Islet of Langerhans (tissue), 1 donor: ENCODE results near the gene CLBA1.
A peak's percentile ranks its signal among the peaks of the same experiment; 100 is the strongest.

Source experiments
- FAIRE-seq: peaks from one replicate; lab custom pipeline; 2011; peaks lifted over from hg19 to GRCh38; lab: Jason Lieb, UNC

The CLBA1 gene

GRCh38 chr14:104968541-104969401 lies 16.8 kb upstream of the CLBA1 start:
- FAIRE-seq = no peak

- no peak for FAIRE-seq
Measured at GRCh38 chr14:104969741-104970230, 15.8 kb upstream of the CLBA1 start.

DNA sequence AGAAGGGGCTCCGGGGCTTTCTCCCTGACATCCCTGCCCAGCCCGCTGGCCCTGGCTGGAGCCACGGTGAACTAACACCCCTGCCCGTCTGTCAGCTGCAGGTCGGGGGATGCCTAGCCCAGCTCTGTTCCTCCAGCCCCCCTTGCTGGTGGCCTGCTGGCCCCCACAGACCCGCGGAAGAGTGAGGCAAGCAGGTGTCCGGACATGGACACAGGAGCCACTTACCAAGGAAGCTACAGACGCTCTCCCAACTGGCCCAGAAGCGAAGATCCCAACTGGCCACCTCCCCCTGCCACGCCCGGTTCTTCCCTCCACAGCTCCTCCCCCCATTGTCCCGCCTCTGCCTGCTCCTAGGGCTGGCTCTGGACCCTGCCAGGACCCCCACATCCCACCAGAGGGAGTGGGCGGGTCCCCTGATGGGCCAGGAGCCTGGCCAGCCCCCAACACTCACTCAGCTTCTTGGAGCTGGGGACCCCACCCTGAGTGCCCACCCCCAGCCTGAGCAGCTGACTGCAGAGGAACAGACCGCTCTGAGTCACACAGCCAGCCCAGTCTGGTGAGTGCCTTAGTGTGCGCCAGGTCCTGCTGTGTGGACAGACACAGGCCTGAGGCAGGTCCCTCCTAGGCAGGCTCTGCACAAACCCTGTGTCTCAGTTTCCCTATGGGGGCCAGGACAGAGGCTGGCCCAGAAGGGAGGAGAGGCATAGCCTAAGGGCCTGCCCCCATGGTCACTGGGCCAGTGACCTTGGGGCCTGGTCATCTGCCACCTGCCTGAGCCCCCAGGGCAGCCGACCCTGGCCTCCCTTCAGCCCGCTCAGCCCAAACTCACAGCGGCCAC lies 15.1 kb upstream of the CLBA1 start:
- no peak for FAIRE-seq

- FAIRE-seq = no peak
Measured at GRCh38 chr14:104971447-104972240, 13.9 kb upstream of the CLBA1 start.

- peak; percentile 21 for FAIRE-seq
Measured at GRCh38 chr14:104972301-104973134, 13.1 kb upstream of the CLBA1 start.

GRCh38 chr14:104973135-104973384 lies 12.5 kb upstream of the CLBA1 start:
- FAIRE-seq = no peak

GRCh38 chr14:104973385-104974145 lies 12.0 kb upstream of the CLBA1 start:
- FAIRE-seq = no peak

GRCh38 chr14:104974146-104974541 lies 11.4 kb upstream of the CLBA1 start:
- FAIRE-seq = no peak

- FAIRE-seq = no peak
Measured at GRCh38 chr14:104974665-104975390, 10.8 kb upstream of the CLBA1 start.

GRCh38 chr14:104975481-104976197 lies 9.9 kb upstream of the CLBA1 start:
- no peak for FAIRE-seq

- FAIRE-seq = no peak
Measured at GRCh38 chr14:104976198-104977007, 9.2 kb upstream of the CLBA1 start.

DNA sequence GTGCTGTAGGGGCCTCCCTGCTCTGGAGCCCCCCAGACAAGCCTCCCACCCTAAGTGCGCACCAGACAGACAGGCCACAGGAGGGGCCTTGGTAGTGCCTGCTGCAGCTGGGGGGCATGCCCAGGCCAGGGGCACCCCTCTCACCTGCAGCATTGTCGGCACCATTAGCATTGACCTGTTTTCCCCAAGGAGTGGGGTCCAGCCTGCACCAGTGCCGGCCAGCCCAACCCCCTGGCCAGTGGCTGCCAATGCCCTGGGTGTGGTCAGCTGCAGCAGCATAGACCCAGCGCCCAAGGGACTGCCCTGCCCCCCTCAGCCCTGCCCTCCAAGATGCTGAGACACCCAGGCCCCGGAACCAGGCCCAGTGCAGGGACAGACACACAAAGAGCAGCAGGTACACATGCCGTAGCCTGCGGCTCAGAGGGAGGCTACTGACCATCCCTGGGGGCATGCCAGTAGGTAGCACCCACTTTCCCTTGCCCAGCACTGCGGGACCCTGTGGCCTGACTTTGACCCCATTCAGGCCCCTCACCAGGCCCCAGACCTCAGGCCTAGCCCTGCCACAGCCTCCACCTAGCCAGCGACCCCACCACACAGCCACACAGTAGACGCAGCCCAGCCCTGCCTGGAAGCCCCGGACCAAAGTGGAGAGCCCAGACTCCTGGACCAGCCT lies 8.4 kb upstream of the CLBA1 start:
- FAIRE-seq = no peak

- FAIRE-seq = no peak
Measured at GRCh38 chr14:104977681-104978653, 7.6 kb upstream of the CLBA1 start, which contains the start of gene AHNAK2. Gene AHNAK2 (minus strand): TSS chr14:104978374. CDS start chr14:104978237, 137 bp downstream.

- no peak for FAIRE-seq
Measured at GRCh38 chr14:104978746-104979691, 6.6 kb upstream of the CLBA1 start.

GRCh38 chr14:104979758-104980610 lies 5.6 kb upstream of the CLBA1 start:
- FAIRE-seq = no peak
